IMR-90 (cell line): ENCODE measurements around the gene COG3. TPM values are rescaled to one million over a fixed set of nuclear protein-coding genes. Genes with fewer than 3 reads are reported as not detected.

Source experiments
- ATAC-seq: fragments of 200-7000 bp; cut with Tn5 transposase; 2 replicates; pipeline ENCODE4 v1.9.1; 2020; ENCODE audit warnings: low read depth, mild to moderate bottlenecking, moderate library complexity
- BruUV-seq: library from RNA; stranded (reverse); fragments of 400-500 nt; replicated peaks from 2 replicates; lab custom pipeline; 2021; lab: Mats Ljungman, UMichigan
- CTCF ChIA-PET: fragments of 300-600 bp; formaldehyde crosslinking; extraction: SDS; loops from one replicate; lab custom pipeline; 2021; ENCODE audit warnings: antibody characterized with exemption; lab: Yijun Ruan, JAX
- POLR2A ChIA-PET: fragments of 300-600 bp; sonication (Branson Sonifier 250); formaldehyde crosslinking; loops from one replicate; lab custom pipeline; 2022; ENCODE audit warnings: antibody characterized with exemption; ENCODE audit not compliant: unreplicated experiment; lab: Charles Lee
- DNase-seq: peaks from one replicate; pipeline ENCODE4 v3.0.0; 2013
- H2AFZ ChIP-seq: replicated peaks from 2 replicates; pipeline ENCODE3; 2013; ENCODE audit warnings: low read length, mild to moderate bottlenecking; ENCODE audit not compliant: poor library complexity
- H2AK5ac ChIP-seq: 2 replicates; pipeline ENCODE4 v1.6.1; 2013; ENCODE audit warnings: low read depth, low read length, inconsistent platforms
- H2AK9ac ChIP-seq: replicated peaks from 2 replicates; pipeline ENCODE3; 2013; ENCODE audit warnings: mild to moderate bottlenecking, low read depth, low read length, moderate library complexity; ENCODE audit not compliant: poor library complexity
- H2BK120ac ChIP-seq: 2 replicates; pipeline ENCODE4 v1.6.1; 2013; ENCODE audit warnings: low read depth, low read length, inconsistent platforms
- H2BK15ac ChIP-seq: 3 replicates; pipeline ENCODE4 v1.6.1; 2013; ENCODE audit warnings: low read depth, low read length, inconsistent platforms
- H2BK20ac ChIP-seq: 2 replicates; pipeline ENCODE4 v1.6.1; 2013; ENCODE audit warnings: low read depth, mild to moderate bottlenecking, inconsistent platforms, low read length, moderate library complexity
- H2BK5ac ChIP-seq: 2 replicates; pipeline ENCODE4 v1.6.1; 2013; ENCODE audit warnings: mild to moderate bottlenecking, low read depth, low read length, inconsistent platforms; ENCODE audit not compliant: poor library complexity, severe bottlenecking
- H3K14ac ChIP-seq: replicated peaks from 2 replicates; pipeline ENCODE4 v1.6.1; 2013; ENCODE audit warnings: low read depth, low read length, inconsistent platforms
- H3K18ac ChIP-seq: 2 replicates; pipeline ENCODE4 v1.6.1; 2013; ENCODE audit warnings: low read depth, low read length, control low read depth
- H3K23ac ChIP-seq: 2 replicates; pipeline ENCODE4 v1.6.1; 2013; ENCODE audit warnings: low read depth, low read length, inconsistent platforms
- H3K27ac ChIP-seq: 2 replicates; pipeline ENCODE4 v1.5.1; 2013; ENCODE audit warnings: mild to moderate bottlenecking, control low read depth, low read length; ENCODE audit not compliant: insufficient read depth
- H3K27me3 ChIP-seq: 2 replicates; pipeline ENCODE4 v1.6.1; 2013; ENCODE audit warnings: low read length; ENCODE audit not compliant: control insufficient read depth, insufficient read depth
- H3K36me3 ChIP-seq: 2 replicates; pipeline ENCODE4 v1.6.1; 2013; ENCODE audit warnings: low read length, mixed read lengths; ENCODE audit not compliant: control insufficient read depth, insufficient read depth
- H3K4ac ChIP-seq: 2 replicates; pipeline ENCODE4 v1.6.1; 2013; ENCODE audit warnings: low read depth, low read length, inconsistent platforms
- H3K4me1 ChIP-seq: 2 replicates; pipeline ENCODE4 v1.6.1; 2013; ENCODE audit warnings: low read length, mixed read lengths; ENCODE audit not compliant: control insufficient read depth, insufficient read depth
- H3K4me2 ChIP-seq: 2 replicates; pipeline ENCODE4 v1.6.1; 2013; ENCODE audit warnings: low read depth, mild to moderate bottlenecking, control low read depth, low read length, moderate library complexity
- H3K4me3 ChIP-seq: 2 replicates; pipeline ENCODE4 v1.5.1; 2013; ENCODE audit warnings: low read depth, mild to moderate bottlenecking, control low read depth, low read length, moderate library complexity; ENCODE audit not compliant: insufficient read depth
- H3K56ac ChIP-seq: 2 replicates; pipeline ENCODE4 v1.6.1; 2013; ENCODE audit warnings: low read length, inconsistent platforms; ENCODE audit not compliant: insufficient read depth; ENCODE audit errors: extremely low read depth
- H3K79me1 ChIP-seq, 2 experiments: 2 replicates each; pipeline ENCODE4 v1.6.1; 2013; ENCODE audit warnings: low read length in 2 of 2, inconsistent platforms in 1 of 2, low read depth in 1 of 2
- H3K9ac ChIP-seq: 2 replicates; pipeline ENCODE4 v1.6.1; 2013; ENCODE audit warnings: low read depth, low read length, control low read depth
- H3K9me1 ChIP-seq: 2 replicates; pipeline ENCODE4 v1.6.1; 2013; ENCODE audit warnings: low read length, inconsistent platforms; ENCODE audit not compliant: insufficient read depth
- H3K9me3 ChIP-seq: 2 replicates; pipeline ENCODE4 v1.6.1; 2013; ENCODE audit warnings: low read length; ENCODE audit not compliant: control insufficient read depth, insufficient read depth
- H4K20me1 ChIP-seq: 2 replicates; pipeline ENCODE4 v1.6.1; 2013; ENCODE audit warnings: low read length, inconsistent platforms; ENCODE audit not compliant: insufficient read depth
- H4K5ac ChIP-seq: 2 replicates; pipeline ENCODE4 v1.6.1; 2013; ENCODE audit warnings: mild to moderate bottlenecking, low read depth, low read length, control low read depth
- H4K8ac ChIP-seq, 2 experiments: 2 replicates each; pipeline ENCODE4 v1.6.1; 2013; ENCODE audit warnings: low read depth in 2 of 2, low read length in 2 of 2, control low read depth in 1 of 2, inconsistent platforms in 1 of 2
- H4K91ac ChIP-seq: 2 replicates; pipeline ENCODE4 v1.6.1; 2013; ENCODE audit warnings: low read depth, low read length, inconsistent platforms; ENCODE audit not compliant: insufficient read depth
- BHLHE40 ChIP-seq: fragments of 150-350 bp; IDR thresholded peaks from 2 replicates; pipeline ENCODE4 v1.6.1; 2016; ENCODE audit warnings: mild to moderate bottlenecking, low read depth, low read length
- CEBPB ChIP-seq: IDR thresholded peaks from 2 replicates; pipeline ENCODE4 v1.6.1; 2012; ENCODE audit warnings: low read depth, low read length, improper control_type of control experiment
- CTCF ChIP-seq: conservative IDR thresholded peaks from 2 replicates; pipeline ENCODE4 v1.5.1; 2012; ENCODE audit warnings: mild to moderate bottlenecking, low read depth, low read length, improper control_type of control experiment
- ELK1 ChIP-seq: fragments of 150-350 bp; IDR thresholded peaks from 2 replicates; pipeline ENCODE4 v1.6.1; 2016; ENCODE audit warnings: low read depth, mild to moderate bottlenecking, low read length, moderate library complexity, borderline replicate concordance
- FOS ChIP-seq: fragments of 150-350 bp; IDR thresholded peaks from 2 replicates; pipeline ENCODE4 v1.6.1; 2016; ENCODE audit warnings: low read depth, low read length
- MAFK ChIP-seq: IDR thresholded peaks from 2 replicates; pipeline ENCODE4 v1.6.1; 2012; ENCODE audit warnings: low read depth, low read length, improper control_type of control experiment
- MAZ ChIP-seq: IDR thresholded peaks from 2 replicates; pipeline ENCODE4 v1.6.1; 2012; ENCODE audit warnings: low read depth, mild to moderate bottlenecking, low read length, improper control_type of control experiment, moderate library complexity, borderline replicate concordance
- MXI1 ChIP-seq: IDR thresholded peaks from 2 replicates; pipeline ENCODE4 v1.6.1; 2012; ENCODE audit warnings: low read depth, mild to moderate bottlenecking, low read length, moderate library complexity, borderline replicate concordance
- NFE2L2 ChIP-seq: fragments of 150-350 bp; IDR thresholded peaks from 2 replicates; pipeline ENCODE4 v1.6.1; 2016; ENCODE audit warnings: low read depth, mild to moderate bottlenecking, low read length
- POLR2A ChIP-seq: IDR thresholded peaks from 2 replicates; pipeline ENCODE4 v1.6.1; 2012; ENCODE audit warnings: mild to moderate bottlenecking, low read depth, low read length
- RCOR1 ChIP-seq: IDR thresholded peaks from 2 replicates; pipeline ENCODE4 v1.6.1; 2012; ENCODE audit warnings: mild to moderate bottlenecking, low read length, improper control_type of control experiment; ENCODE audit not compliant: insufficient replicate concordance
- RFX5 ChIP-seq: IDR thresholded peaks from 2 replicates; pipeline ENCODE4 v1.8.0; 2012; ENCODE audit warnings: low read depth, mild to moderate bottlenecking, low read length, moderate library complexity
- SMC3 ChIP-seq: fragments of 150-350 bp; IDR thresholded peaks from 2 replicates; pipeline ENCODE4 v1.6.1; 2016; ENCODE audit warnings: low read depth, mild to moderate bottlenecking, antibody characterized with exemption, low read length, moderate library complexity
- USF2 ChIP-seq: fragments of 150-350 bp; IDR thresholded peaks from 2 replicates; pipeline ENCODE4 v1.6.1; 2017; ENCODE audit warnings: mild to moderate bottlenecking, antibody characterized with exemption, low read length, low read depth
- WGBS, 2 experiments: methylation state at CpG; one replicate each; pipeline versions ENCODE4 v1.1.5 to v1.1.7; 2013; ENCODE audit warnings: missing lambda C conversion rate in 2 of 2; ENCODE audit not compliant: insufficient read length in 1 of 2; ENCODE audit errors: extremely low coverage in 2 of 2; 5-methylcytosine and 5-hydroxymethylcytosine counted together
- dilution Hi-C: fragments of 300-500 bp; cut with HindIII; formaldehyde crosslinking; loops from one replicate; pipeline ENCODE4 v1.14.3; 2018; ENCODE audit warnings: low sequenced_read_pairs; ENCODE audit not compliant: unreplicated experiment
- in situ Hi-C: fragments of 300-500 bp; cut with MboI; formaldehyde crosslinking; loops from 3 replicates; pipeline ENCODE4 v1.14.3; 2019; ENCODE audit warnings: low sequenced_read_pairs, inconsistent platforms, mixed read lengths
- intact Hi-C: fragments of 100-400 bp; cut with micrococcal nuclease; formaldehyde crosslinking; loops from 2 replicates; pipeline ENCODE4 v1.10.0; 2022
- polyA plus RNA-seq, 3 experiments: library from polyadenylated mRNA; depleted of rRNA; stranded (reverse); fragments of >200 nt; gene quantifications; 2 replicates each; pipeline ENCODE4 v1.2.3, GENCODE V29; 2012; ENCODE audit warnings: low replicate concordance in 1 of 3
- total RNA-seq: library from RNA; depleted of rRNA; stranded (reverse); fragments of >200 nt; gene quantifications from 2 replicates; pipeline ENCODE4 v1.2.3, GENCODE V29; 2012

Gene COG3
- total and polyA plus RNA-seq, 2 of the 4 experiments (the other 2 are of a cell fraction) = 21.7 to 31.9 TPM

GRCh38 chr13:45527699-45528462 lies 63.1 kb downstream of the COG3 start:
- no CpG with 5 or more reads among the region's 6 CpGs for WGBS, 2 experiments
- Histone ChIP-seq H4K20me1 (no peaks in the 10 kb centered on the region), H3K79me1 (peaks cover 3 to 34% of the 10 kb centered on the region in 2 experiments), H3K27ac (peak overlapping the region; percentile 97; the same call in 1 of the 2 replicates), H2AFZ (no peak overlapping the region), H3K27me3 (no peaks in the 10 kb centered on the region), H3K4me3 (no peak overlapping the region), H3K14ac (peak overlapping the region; percentile 85; the same call in 1 of the 2 replicates), H3K18ac (peak overlapping the region; percentile 97), H2BK15ac (peak overlapping the region; percentile 78; the same call in 1 of the 3 replicates), H3K56ac (peak overlapping the region; percentile 76; the same call in 1 of the 2 replicates), H3K9me3 (no peaks in the 10 kb centered on the region), H2BK120ac (peak overlapping the region; percentile 89), H2AK5ac (peak overlapping the region; percentile 67), H3K36me3 (peaks cover 16% of the 10 kb centered on the region), H3K4me1 (peaks cover 10% of the 10 kb centered on the region), H2AK9ac (no peak overlapping the region), H3K9me1 (no peaks in the 10 kb centered on the region), H4K5ac (peak overlapping the region; percentile 95), H3K4ac (peak overlapping the region; percentile 86), H2BK5ac (peak overlapping the region; percentile 89), H3K23ac (peak overlapping the region; percentile 90), H3K9ac (0 out of 2 replicates have a peak overlapping the region, but pooled peaks have one; percentile 57), H4K8ac (peak overlapping the region; percentile 75 to 88), H2BK20ac (peak overlapping the region; percentile 86), H3K4me2 (peak overlapping the region; percentile 55), H4K91ac (peak overlapping the region; percentile 89)
- DNase-seq (peak; percentile 74), ATAC-seq (peak; percentile 85)
- BruUV-seq = no TSS peak
- CTCF ChIA-PET = no interaction called here
- POLR2A ChIA-PET = interaction anchor here (0.6 kb wide), 1 partner anchor 153 kb away, joined by 4 read pairs; no protein-coding TSS in a partner anchor
- in situ Hi-C loops (no loop called here), intact Hi-C loops (no loop called here), dilution Hi-C loops (no loop called here)
- no peak for TF ChIP-seq USF2
- TF ChIP-seq MAZ = no peak
- no peak for TF ChIP-seq MAFK
- no peak for TF ChIP-seq NFE2L2
- no peak for TF ChIP-seq CTCF
- TF ChIP-seq POLR2A = no peak
- TF ChIP-seq MXI1 = no peak
- TF ChIP-seq ELK1 = no peak
- no peak for TF ChIP-seq RFX5
- no peak for TF ChIP-seq RCOR1
- no peak for TF ChIP-seq CEBPB
- no peak for TF ChIP-seq SMC3
- TF ChIP-seq FOS = no peak
- no peak for TF ChIP-seq BHLHE40
